SK-N-SH (cell line): Measurements from ENCODE around the gene CLCN2. TPM values are rescaled to one million over a fixed set of nuclear protein-coding genes. Genes with fewer than 3 reads are reported as not detected.

ENCODE experiments used
- CTCF ChIA-PET: fragments of 300-600, 350-600 bp; formaldehyde crosslinking; extraction: SDS; loops from one replicate; lab custom pipeline; 2021; lab: Yijun Ruan, JAX
- POLR2A ChIA-PET: fragments of 350-600 bp; sonication (Branson Sonifier 250); formaldehyde crosslinking; extraction: SDS; loops from one replicate; lab custom pipeline; 2020; ENCODE audit warnings: antibody characterized with exemption, inconsistent platforms; lab: Yijun Ruan, JAX
- DNase-seq: peaks from one replicate; pipeline ENCODE4 v3.0.0; 2012
- H2AFZ ChIP-seq: fragments of 200-600 bp; sonication (generic); 2 replicates; pipeline ENCODE4 v1.8.1; 2016; ENCODE audit warnings: antibody characterized with exemption, mild to moderate bottlenecking, low read depth
- H3F3A ChIP-seq: fragments of 200-600 bp; sonication (generic); replicated peaks from 2 replicates; pipeline ENCODE3; 2016; ENCODE audit warnings: antibody characterized with exemption, mild to moderate bottlenecking; ENCODE audit not compliant: insufficient read depth
- H3K27ac ChIP-seq, 2 experiments: fragments of 200-500 bp in 1 of 2; fragments of 200-600 bp in 1 of 2; sonication (Bioruptor generic) in 1 of 2; sonication (generic), shearing (Covaris generic) in 1 of 2; 2 replicates each; pipeline versions ENCODE4 v1.5.1 to v1.6.1; 2014 to 2016; ENCODE audit warnings: low read depth in 2 of 2, inconsistent platforms in 1 of 2, low read length in 1 of 2, mild to moderate bottlenecking in 1 of 2, mixed read lengths in 1 of 2
- H3K27me3 ChIP-seq: fragments of 200-600 bp; sonication (generic), shearing (Covaris generic); 2 replicates; pipeline ENCODE4 v1.6.1; 2016; ENCODE audit warnings: mixed run types; ENCODE audit not compliant: insufficient read depth
- H3K36me3 ChIP-seq, 2 experiments: fragments of 200-500 bp in 1 of 2; fragments of 200-600 bp in 1 of 2; sonication (Bioruptor generic) in 1 of 2; sonication (generic) in 1 of 2; replicated peaks in 1 of 2; 2 replicates each; pipeline versions ENCODE3 to v1.5.1; 2014 to 2016; ENCODE audit warnings: low read length in 1 of 2, mild to moderate bottlenecking in 1 of 2; ENCODE audit not compliant: insufficient read depth in 2 of 2, control insufficient read depth in 1 of 2
- H3K4me1 ChIP-seq, 2 experiments: fragments of 200-500 bp in 1 of 2; fragments of 200-600 bp in 1 of 2; sonication (Bioruptor generic) in 1 of 2; sonication (generic), shearing (Covaris generic) in 1 of 2; 2 replicates each; pipeline versions ENCODE4 v1.5.1 to v1.6.1; 2014 to 2016; ENCODE audit warnings: low read depth in 1 of 2, low read length in 1 of 2, mixed run types in 1 of 2; ENCODE audit not compliant: insufficient read depth in 2 of 2, control insufficient read depth in 1 of 2
- H3K4me2 ChIP-seq: fragments of 200-600 bp; sonication (generic), shearing (Covaris generic); 2 replicates; pipeline ENCODE4 v1.6.1; 2017; ENCODE audit warnings: mixed run types
- H3K4me3 ChIP-seq, 2 experiments: fragments of 200-500 bp in 1 of 2; fragments of 200-600 bp in 1 of 2; sonication (Bioruptor generic) in 1 of 2; sonication (generic), shearing (Covaris generic) in 1 of 2; 2 replicates each; pipeline versions ENCODE4 v1.5.1 to v1.8.1; 2014 to 2016; ENCODE audit warnings: low read depth in 2 of 2, inconsistent platforms in 1 of 2, low read length in 1 of 2, mild to moderate bottlenecking in 1 of 2, mixed read lengths in 1 of 2, moderate library complexity in 1 of 2
- H3K79me2 ChIP-seq: fragments of 200-600 bp; sonication (generic); 2 replicates; pipeline ENCODE4 v1.8.1; 2017; ENCODE audit warnings: mild to moderate bottlenecking; ENCODE audit not compliant: insufficient read depth
- H3K9ac ChIP-seq: fragments of 200-600 bp; sonication (generic); 2 replicates; pipeline ENCODE4 v1.6.1; 2017; ENCODE audit warnings: mixed run types
- H3K9me2 ChIP-seq: fragments of 200-600 bp; sonication (generic); 2 replicates; pipeline ENCODE4 v1.6.1; 2017; ENCODE audit warnings: mixed run types
- H3K9me3 ChIP-seq: fragments of 200-600 bp; sonication (generic); 2 replicates; pipeline ENCODE4 v1.6.1; 2017; ENCODE audit warnings: mixed run types, mild to moderate bottlenecking, moderate library complexity
- H4K20me1 ChIP-seq: fragments of 200-600 bp; sonication (generic); 2 replicates; pipeline ENCODE4 v1.6.1; 2017; ENCODE audit warnings: mild to moderate bottlenecking, mixed run types; ENCODE audit not compliant: insufficient read depth
- ELF1 ChIP-seq: IDR thresholded peaks from 2 replicates; pipeline ENCODE4 v1.4.0; 2012
- JUND ChIP-seq: IDR thresholded peaks from 2 replicates; pipeline ENCODE4 v1.4.0; 2012
- MAX ChIP-seq: IDR thresholded peaks from 2 replicates; pipeline ENCODE4 v1.4.0; 2012; ENCODE audit warnings: low read depth
- MEF2A ChIP-seq: IDR thresholded peaks from 2 replicates; pipeline ENCODE4 v1.4.0; 2012; ENCODE audit warnings: low read depth, borderline replicate concordance
- MXI1 ChIP-seq: IDR thresholded peaks from 2 replicates; pipeline ENCODE4 v1.6.1; 2012; ENCODE audit warnings: mild to moderate bottlenecking, low read depth, low read length, improper control_type of control experiment
- NFIC ChIP-seq: IDR thresholded peaks from 2 replicates; pipeline ENCODE4 v1.4.0; 2012; ENCODE audit warnings: borderline replicate concordance
- PBX3 ChIP-seq: IDR thresholded peaks from 2 replicates; pipeline ENCODE4; 2012
- POLR2AphosphoS5 ChIP-seq: IDR thresholded peaks from 2 replicates; pipeline ENCODE4 v1.6.1; 2012; ENCODE audit warnings: low read depth, low read length
- RAD21 ChIP-seq: IDR thresholded peaks from 2 replicates; pipeline ENCODE4 v1.6.1; 2012; ENCODE audit warnings: mild to moderate bottlenecking, low read length
- REST ChIP-seq: IDR thresholded peaks from 2 replicates; pipeline ENCODE4 v1.6.1; 2012; ENCODE audit warnings: mild to moderate bottlenecking, low read depth, low read length, moderate library complexity
- RFX5 ChIP-seq: IDR thresholded peaks from 2 replicates; pipeline ENCODE4 v1.6.1; 2012; ENCODE audit warnings: mild to moderate bottlenecking, improper control_type of control experiment, low read length
- SIN3A ChIP-seq: IDR thresholded peaks from 2 replicates; pipeline ENCODE4 v1.6.1; 2012; ENCODE audit warnings: low read depth, mild to moderate bottlenecking, low read length, moderate library complexity, borderline replicate concordance
- SMC3 ChIP-seq: IDR thresholded peaks from 2 replicates; pipeline ENCODE4 v1.6.1; 2012; ENCODE audit warnings: low read depth, low read length, improper control_type of control experiment
- TAF1 ChIP-seq: IDR thresholded peaks from 2 replicates; pipeline ENCODE4 v1.6.1; 2012; ENCODE audit warnings: low read depth, mild to moderate bottlenecking, low read length, moderate library complexity, borderline replicate concordance
- TEAD4 ChIP-seq: IDR thresholded peaks from 2 replicates; pipeline ENCODE4 v1.4.0; 2012; ENCODE audit warnings: mild to moderate bottlenecking, borderline replicate concordance; ENCODE audit not compliant: insufficient read depth
- USF1 ChIP-seq: IDR thresholded peaks from 2 replicates; pipeline ENCODE4 v1.4.0; 2012; ENCODE audit warnings: low read depth, borderline replicate concordance
- USF2 ChIP-seq: fragments of 150-350 bp; IDR thresholded peaks from 2 replicates; pipeline ENCODE4 v1.6.1; 2017; ENCODE audit warnings: antibody characterized with exemption, low read length, low read depth, borderline replicate concordance
- WGBS: methylation state at CpG from one replicate; pipeline ENCODE4 v1.1.6; 2017; ENCODE audit warnings: low lambda C conversion rate; 5-methylcytosine and 5-hydroxymethylcytosine counted together
- polyA plus RNA-seq, 3 experiments: library from polyadenylated mRNA; depleted of rRNA; stranded (reverse); fragments of >200 nt; gene quantifications; 2 replicates each; pipeline ENCODE4 v1.2.3, GENCODE V29; 2012

The CLCN2 gene
- polyA plus RNA-seq, 1 of the 3 experiments (the other 2 are of a cell fraction) = 9.1 TPM

GRCh38 chr3:184335661-184336546, 25.5 kb downstream of the CLCN2 start:
- DNase-seq = peak; percentile 93
- H3F3A ChIP-seq = peaks cover 49% of the 10 kb centered on the region
- no peak overlapping the region for H2AFZ ChIP-seq
- 2% methylated on average over 23 of the region's 77 CpGs for WGBS
- H4K20me1 ChIP-seq = peaks cover 23% of the 10 kb centered on the region
- no peaks in the 10 kb centered on the region for H3K9me3 ChIP-seq
- peak overlapping the region; percentile 83 for H3K9ac ChIP-seq
- H3K79me2 ChIP-seq = peaks cover 67% of the 10 kb centered on the region
- TF ChIP-seq TEAD4 = 0 out of 2 replicates have a peak, but pooled peaks have one; percentile 6
- peak; percentile 24; the same call in 1 of the 2 replicates for TF ChIP-seq USF2
- TF ChIP-seq NFIC = no peak
- TF ChIP-seq TAF1 = peak; percentile 13; the same call in 1 of the 2 replicates
- TF ChIP-seq RFX5 = no peak
- peak; percentile 75; the same call in 1 of the 2 replicates for TF ChIP-seq SIN3A
- TF ChIP-seq MEF2A = no peak
- TF ChIP-seq ELF1 = peak; percentile 33; the same call in 1 of the 2 replicates
- peak; percentile 37 for TF ChIP-seq MXI1
- TF ChIP-seq RAD21 = no peak
- peak; percentile 49; the same call in 1 of the 2 replicates for TF ChIP-seq JUND
- TF ChIP-seq MAX = peak; percentile 30; the same call in 1 of the 2 replicates
- peak; percentile 55; the same call in 1 of the 2 replicates for TF ChIP-seq POLR2AphosphoS5
- peak; percentile 46 for TF ChIP-seq PBX3
- 0 out of 2 replicates have a peak, but pooled peaks have one; percentile 17 for TF ChIP-seq REST
- TF ChIP-seq SMC3 = no peak
- TF ChIP-seq USF1 = peak; percentile 21; the same call in 1 of the 2 replicates
- no peaks in the 10 kb centered on the region for H3K9me2 ChIP-seq
- peak overlapping the region; percentile 90 to 92 for H3K27ac ChIP-seq
- H3K4me2 ChIP-seq = peak overlapping the region; percentile 85
- peaks cover 37 to 56% of the 10 kb centered on the region in 2 experiments; a peak in 3 of 4 replicates for H3K4me1 ChIP-seq
- no peaks in the 10 kb centered on the region for H3K27me3 ChIP-seq
- peaks cover 31 to 44% of the 10 kb centered on the region in 2 experiments for H3K36me3 ChIP-seq
- ChIA-PET CTCF (interaction anchor here (1.0 to 1.2 kb wide), 2 partner anchors 14 to 18 kb away, joined by 4 to 5 read pairs; no protein-coding TSS in a partner anchor), POLR2A (interaction anchor here (0.7 to 1.6 kb wide), 4 partner anchors 12 to 26 kb away, joined by 3 to 8 read pairs (median 4); partner anchors contain the start of genes CLCN2 and POLR2H)
- peak overlapping the region; percentile 72 to 74 for H3K4me3 ChIP-seq
